GM21786 (cell line): ENCODE results near the gene JADE1.

ENCODE experiments used
- ATAC-seq: cut with Tn5 transposase; IDR thresholded peaks from one replicate; pipeline ENCODE4 v1.9.1; 2021; ENCODE audit not compliant: unreplicated experiment

The JADE1 gene

GRCh38 chr4:128809477-128810330 is at the start of gene JADE1:
JADE1 (plus strand) TSS chr4:128809700; CDS start chr4:128831759, 22,059 bp downstream.
- peak; percentile 47 for ATAC-seq

DNA sequence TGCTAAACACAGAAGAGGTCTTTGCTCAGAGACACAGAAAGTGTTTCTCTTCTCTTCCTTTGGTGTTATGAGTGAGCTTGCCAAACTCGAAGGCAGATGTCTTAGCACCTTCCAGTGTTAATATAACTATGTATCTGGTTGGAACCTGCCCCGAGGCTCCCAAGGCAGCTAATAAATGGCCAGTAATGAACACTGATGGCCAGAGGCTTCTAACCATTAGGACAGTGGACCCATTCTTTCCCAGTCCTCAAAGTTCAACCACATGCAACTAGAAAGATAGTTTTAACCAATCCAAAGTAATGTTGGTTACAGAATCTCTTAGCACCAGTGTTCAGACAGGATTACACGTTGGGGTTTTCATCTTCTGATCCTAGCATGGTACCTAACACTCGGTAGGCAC is 42.7 kb upstream of the JADE1 start:
- ATAC-seq, result no peak

DNA sequence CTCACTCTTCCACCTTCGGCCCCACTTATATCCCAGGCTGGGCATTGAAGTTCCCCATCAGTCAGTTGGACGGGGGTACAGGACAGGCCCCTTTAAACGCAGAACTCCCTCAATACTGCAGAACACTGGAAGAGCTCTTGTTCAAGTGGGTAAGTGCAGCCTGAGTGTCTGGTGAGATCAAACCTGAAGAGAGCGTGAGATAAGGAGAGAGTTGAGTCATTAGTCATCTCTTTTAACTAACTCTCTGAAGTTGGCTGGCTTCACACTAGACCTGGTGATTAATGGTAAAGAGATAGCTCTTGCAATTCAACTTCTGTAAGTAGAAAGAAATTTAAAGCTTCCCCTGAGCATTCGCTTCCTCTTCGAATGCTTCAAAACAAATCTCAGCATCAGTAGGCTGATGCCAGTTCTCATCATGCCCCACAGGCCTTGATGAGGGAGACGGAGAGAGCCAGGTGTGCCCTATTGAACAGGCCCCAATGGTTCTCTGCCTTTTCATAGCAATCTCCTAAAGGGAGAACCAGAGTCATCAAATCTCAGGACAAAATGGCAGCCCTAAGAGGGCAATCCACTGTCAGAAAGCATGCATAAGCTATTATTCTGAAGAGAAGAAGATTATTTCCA is 41.0 kb upstream of the JADE1 start:
- ATAC-seq, result no peak

- no peak for ATAC-seq
Measured at GRCh38 chr4:128769011-128769410, 40.5 kb upstream of the JADE1 start.

GRCh38 chr4:128770807-128771206 is 38.7 kb upstream of the JADE1 start:
- no peak for ATAC-seq

DNA sequence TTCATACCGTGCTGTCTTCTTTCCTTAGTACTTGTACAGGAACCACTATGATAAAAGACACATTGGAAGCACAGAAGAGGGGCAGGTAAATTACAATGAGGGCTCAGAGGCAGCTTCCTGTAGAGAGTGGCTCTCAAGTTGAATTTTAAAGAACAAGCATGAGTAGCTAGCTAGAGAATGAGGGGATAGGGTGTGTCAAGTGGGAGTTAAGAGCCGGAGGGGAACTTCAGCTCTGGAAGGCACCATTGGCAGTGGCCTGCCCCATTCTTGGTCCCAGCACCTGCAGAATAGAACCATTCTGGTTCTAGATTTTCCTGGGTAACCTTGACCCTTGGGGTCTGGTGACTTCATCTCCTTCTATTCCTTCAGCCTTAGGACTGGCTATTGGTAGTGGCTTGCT is 34.0 kb upstream of the JADE1 start:
- no peak for ATAC-seq

GRCh38 chr4:128775916-128776315 is 33.6 kb upstream of the JADE1 start:
- no peak for ATAC-seq

GRCh38 chr4:128776794-128777216 is 32.7 kb upstream of the JADE1 start:
- no peak for ATAC-seq

- no peak for ATAC-seq
Measured at GRCh38 chr4:128780688-128781087, 28.8 kb upstream of the JADE1 start.

DNA sequence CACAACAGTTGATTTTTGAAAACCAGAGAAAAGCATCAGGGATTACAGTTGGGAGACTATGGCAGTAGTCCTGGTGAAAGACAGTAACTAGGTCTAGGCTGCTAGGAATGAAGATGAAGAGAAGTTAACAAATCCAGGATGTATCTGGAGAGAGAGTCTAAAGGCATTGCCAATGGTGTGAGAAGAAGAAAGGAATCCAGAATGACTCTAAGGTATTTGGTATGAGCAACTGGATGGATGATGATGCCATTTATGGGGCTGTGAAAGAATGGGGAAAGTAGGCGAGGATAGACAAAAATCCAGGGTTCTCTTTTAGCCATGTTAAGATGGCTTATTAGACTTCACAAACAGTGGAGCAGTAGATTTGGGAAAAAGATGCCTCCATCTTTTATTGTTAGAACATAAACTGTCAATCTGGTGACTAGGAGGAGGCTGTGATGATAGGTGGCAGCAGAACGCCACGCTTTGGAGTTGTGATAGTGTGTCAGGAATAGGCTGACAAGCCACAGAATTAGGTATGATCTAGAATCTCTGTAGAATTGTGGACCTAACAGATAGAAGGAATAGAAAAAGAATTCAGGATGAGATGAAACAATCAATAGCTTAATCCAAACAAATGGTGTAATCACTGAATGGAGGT is 27.3 kb upstream of the JADE1 start:
- ATAC-seq, result peak; percentile 86

DNA sequence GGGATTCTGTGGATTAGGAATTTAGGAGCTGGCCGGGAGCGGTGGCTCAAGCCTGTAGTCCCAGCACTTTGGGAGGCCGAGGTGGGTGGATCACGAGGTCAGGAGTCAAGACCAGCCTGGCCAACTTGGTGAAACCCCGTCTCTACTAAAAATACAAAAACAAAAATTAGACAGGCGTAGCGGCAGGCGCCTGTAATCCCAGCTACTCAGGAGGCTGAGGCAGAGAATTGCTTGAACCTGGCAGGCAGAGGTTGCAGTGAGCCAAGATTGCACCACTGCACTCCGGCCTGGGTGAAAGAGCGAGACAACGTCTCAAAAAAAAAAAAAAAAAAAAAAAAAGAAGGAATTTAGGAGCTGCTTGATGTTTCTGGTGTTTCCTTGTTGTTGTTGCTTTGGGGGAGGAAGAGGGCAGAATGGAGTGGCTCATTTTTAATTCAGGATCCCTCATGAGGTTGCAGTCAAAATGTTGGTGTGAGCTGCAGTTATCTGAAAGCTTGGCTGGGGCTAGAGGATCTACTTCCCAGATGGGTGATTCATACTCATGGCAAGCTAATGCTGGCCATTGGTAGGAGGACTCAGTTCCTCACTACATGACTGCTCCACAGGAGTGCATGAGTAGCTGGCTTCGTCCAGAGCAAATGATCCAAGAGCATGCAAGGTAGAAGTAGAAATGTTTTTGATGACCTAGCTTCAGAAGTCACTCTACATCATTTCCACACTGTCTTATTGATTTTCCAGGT is 26.5 kb upstream of the JADE1 start:
- ATAC-seq, result no peak

GRCh38 chr4:128787509-128788311 is 21.8 kb upstream of the JADE1 start:
- ATAC-seq, result no peak

GRCh38 chr4:128793859-128794672 is 15.4 kb upstream of the JADE1 start:
- ATAC-seq, result peak; percentile 74

DNA sequence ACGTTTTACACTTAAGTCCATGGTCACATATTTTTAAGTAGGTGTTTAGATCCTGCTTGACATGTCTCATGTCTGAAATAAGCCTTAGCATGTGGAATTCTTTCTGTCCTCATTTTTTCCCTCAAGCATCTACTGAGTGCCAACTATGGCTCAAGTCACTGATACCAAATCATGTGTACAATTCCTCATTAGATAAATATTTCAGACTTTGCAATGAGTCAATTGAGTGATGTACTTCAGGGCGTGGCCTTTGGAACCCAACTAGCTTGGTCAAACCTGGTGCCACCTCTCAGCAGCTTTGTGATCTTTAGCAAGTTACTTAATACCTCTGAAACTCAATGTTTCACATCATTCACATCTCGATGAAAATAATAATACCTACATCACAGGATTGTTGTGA is 12.6 kb upstream of the JADE1 start:
- ATAC-seq, result no peak

DNA sequence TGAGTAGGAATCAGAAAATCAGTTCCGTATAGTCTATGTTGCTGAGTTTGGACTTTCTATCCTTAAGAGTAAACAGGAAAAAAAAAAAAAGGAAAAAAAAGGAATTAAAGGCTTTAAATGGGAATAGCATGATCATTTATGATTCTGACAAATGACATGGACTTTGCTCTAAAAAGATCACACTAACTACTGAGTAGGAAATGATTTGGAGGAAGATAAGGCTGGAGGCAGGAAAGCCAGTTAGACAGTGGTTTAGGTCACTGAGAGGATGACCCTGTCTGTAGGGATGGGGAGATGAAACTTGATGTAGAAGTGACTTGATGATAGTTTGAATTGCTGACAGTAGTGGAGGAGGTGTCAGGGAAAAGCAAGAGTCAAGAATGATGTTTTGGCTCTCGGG is 9.2 kb upstream of the JADE1 start:
- no peak for ATAC-seq

DNA sequence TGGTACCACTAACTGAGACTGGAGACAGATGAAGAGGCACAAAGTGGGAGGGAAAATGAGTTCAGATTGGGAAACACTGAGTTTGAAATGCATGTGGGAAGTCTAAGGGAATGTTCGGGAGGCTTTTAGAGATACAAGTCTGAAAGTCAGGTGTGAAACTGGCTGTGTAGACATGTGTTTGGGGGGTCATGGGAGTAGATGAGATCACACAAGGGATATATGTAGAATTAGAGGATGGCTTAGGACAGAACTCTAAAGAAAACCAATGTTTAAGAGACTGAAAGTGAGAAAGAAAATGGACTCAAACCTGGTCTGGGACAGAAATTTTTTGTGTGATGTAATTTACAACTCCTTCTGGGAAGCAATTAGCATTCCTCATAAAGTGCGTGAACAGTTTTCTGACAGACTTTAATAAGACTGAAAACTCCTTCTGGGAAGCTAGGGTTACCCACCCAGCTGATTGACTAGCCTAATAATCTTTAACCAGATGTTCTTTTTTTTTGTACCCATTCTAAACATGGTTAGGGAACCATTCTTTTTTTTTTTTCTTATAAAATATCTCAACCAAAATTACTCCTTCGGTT is 8.7 kb upstream of the JADE1 start:
- no peak for ATAC-seq

GRCh38 chr4:128802680-128803628 is 6.5 kb upstream of the JADE1 start:
- ATAC-seq, result no peak

DNA sequence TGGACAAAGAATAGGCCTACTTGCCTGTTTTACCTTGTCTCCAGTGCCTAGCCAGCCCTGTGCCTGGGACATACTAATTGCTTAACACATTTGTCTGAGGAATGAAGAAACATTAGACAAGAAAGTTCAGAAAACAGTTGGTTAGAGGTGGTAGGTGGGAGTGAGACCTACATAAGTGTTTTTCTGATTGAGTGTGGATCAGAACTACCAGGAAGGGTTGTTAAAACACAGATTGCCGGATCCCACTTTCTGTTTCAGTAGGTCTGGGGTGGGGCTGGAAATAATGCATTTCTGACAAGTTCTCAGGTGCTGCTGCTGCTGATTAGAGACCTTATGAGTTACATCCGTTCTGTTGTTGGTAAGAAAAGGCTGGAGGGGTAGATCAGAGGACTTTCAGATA is 5.7 kb upstream of the JADE1 start:
- no peak for ATAC-seq
